Pons (tissue), 1 donor: ENCODE data around the gene UBL7.

Source experiments
- DNase-seq: peaks from one replicate; pipeline ENCODE4 v3.0.0-alpha.2; 2016; ENCODE audit warnings: low spot score

UBL7 gene

DNA sequence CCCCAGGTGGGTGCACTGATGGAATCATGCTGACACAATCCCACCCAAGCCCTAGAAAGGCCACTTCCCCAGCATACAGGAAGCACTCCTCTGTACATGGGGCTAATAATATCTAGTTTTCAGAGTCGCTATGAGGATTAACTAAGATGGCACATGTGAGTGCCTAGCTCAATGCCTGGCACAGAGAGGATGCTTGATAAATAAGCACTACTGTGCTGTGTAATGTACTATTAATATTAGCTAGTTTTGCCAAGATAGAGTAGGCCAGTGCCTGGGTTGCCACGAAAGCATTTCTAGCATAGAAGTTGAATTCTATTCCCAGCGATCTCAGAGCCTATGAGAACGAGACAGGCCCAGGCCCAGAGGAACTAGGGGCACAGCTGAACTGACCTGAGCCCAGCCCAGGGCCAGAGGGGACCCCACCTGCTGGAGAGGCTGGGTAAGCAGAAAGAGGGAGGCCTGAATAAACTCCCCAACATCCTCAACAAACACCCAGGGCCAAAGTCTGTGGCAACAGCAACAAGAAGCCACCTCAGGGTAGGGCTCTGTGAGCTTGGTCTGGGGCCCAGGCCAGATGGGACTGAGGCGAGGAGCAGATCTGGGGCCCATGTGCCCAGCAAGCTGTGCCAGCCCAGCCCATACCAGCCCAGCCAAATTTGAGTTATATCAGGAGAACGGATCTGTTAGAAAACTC, 19.6 kb downstream of the UBL7 start:
- DNase-seq = no peak

DNA sequence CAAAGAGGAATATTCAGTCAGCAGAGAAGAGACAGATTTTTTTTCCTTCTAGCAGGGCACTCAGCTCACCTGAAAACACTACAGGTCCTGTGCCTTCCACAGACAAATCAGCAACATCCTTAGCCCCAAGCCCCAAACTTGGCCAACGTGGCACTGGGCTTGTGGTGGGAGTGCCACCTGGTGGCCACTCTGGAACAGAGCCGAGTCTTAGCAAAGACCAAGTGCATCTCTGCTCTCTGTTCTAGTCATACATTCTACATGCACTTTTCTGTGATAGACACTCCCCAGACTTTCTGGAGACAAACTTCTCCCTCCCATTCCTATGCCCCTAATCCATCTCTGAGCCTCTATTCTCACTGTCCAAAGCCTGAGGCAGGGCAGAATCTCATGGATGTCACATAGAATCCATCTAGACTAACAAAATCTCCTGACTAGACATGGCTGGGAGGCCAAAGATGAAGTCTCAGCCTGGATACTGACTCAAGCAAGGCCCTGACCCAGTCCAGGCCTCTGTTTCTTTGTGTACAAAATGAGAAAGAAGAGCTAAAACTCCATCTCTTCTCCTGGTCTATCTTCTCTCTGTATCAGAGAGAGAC, 22.1 kb downstream of the UBL7 start:
- peak; percentile 86 for DNase-seq

GRCh38 chr15:74438206-74438605, 22.8 kb downstream of the UBL7 start:
- no peak for DNase-seq

DNA sequence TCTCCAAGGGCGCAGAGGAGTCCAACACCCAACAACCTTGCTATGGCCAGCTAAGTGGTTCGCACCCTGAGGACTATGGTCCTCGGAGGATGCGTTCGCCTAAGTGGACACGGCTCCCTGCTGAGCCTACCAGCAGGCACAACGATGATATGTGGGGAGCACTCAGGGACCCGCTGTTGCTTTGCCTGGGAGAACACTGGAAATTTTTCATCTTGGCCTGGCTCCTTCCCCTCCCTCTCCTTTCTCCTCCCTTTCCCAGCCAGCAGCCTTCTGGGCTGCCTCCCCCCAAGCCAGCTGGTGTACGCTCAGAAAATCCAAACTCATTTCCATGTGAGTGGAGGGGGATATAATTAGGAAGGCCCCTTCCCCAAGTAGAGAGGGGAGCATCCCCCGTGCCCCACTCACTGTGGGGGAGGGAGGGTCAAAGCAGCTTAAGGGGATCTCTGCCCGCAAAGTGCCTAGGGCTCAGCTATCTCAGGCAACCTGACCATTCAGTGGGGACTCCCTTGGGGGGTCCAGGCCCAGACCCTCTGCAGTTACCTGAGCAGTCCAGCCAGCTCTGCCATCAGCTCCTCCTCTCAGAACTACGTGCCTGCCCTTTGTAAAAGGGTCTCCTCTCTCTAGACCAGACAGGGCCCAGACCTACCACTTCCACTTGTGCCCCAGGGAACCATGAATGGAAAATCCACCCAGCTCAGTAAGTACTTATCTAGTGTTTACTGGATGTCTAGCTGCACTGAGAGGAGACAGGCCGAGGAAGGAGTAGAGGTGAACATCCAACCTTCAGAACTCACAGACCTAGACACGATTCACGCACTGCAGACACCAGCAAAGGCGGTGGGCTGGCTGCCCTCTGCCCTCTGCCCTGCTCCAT, 26.5 kb downstream of the UBL7 start:
- no peak for DNase-seq

GRCh38 chr15:74433592-74434262, 27.2 kb downstream of the UBL7 start, which contains the start of gene SEMA7A:
TSS of gene SEMA7A (minus strand) at chr15:74433958. CDS start at chr15:74433918, 40 bp downstream.
- peak; percentile 82 for DNase-seq

DNA sequence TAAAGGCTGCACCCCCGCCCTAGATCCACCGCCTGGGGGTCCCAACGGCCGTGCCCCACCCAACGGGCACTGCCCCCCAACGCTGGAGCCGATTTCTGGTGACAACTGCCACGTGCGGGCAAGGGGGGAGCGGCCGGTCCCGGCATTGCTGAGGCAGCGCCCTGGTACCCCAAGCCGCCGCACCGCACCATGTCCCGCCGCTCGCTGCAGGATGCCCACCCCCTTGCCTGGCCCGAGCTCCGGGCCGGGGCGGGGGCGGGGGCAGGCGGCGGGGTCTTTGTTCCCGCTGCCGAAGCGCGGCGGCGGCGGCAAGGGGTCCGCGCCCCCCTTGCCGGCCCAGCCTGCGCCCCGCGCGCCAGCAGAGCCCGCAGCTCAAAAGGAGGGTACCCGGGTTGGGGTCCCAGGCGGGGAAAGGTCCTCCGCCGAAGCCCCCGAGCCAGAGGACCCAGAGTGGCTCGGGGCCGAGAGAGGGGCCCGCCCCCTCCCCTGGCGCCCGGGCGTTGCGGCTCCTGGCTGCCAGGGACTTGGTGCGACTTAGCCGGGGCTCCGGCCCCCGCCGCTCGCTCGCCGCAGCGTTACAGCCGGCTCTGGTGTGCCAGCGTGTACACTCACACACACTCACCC, 27.9 kb downstream of the UBL7 start:
- DNase-seq = no peak

DNA sequence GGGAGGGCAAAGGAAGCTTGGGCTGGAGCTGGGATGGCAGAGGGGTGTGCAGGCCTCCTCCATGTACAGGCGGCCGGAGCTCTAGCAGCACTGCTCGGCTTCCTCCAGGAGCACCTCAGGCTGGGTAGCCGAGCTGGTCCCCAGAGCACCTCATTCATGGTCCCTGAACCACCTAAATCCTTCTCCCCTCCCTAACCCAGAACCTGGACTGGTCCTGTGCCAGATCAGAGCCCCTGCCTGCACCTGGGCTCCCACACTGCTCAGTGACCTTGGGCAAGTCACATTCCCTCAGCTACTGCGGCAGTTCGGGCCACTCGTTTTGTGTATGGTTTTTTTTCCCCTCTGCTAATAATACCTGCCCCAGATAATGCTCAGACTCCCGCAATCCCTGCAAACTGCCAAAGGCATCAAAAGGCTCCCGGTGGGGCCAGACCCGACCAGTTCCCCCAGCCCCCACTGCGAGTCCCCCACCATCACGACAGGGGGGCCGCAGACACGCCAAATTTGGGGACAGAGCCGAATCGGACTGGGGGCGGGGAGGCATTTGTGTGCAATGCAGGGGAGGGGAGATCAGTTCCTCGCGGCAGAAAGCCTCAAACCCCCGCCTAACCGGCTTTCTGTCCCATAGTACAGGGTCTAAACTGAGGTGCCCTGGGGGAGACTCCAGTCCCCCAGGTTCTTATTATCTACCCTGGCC, 28.5 kb downstream of the UBL7 start:
- DNase-seq = no peak

DNA sequence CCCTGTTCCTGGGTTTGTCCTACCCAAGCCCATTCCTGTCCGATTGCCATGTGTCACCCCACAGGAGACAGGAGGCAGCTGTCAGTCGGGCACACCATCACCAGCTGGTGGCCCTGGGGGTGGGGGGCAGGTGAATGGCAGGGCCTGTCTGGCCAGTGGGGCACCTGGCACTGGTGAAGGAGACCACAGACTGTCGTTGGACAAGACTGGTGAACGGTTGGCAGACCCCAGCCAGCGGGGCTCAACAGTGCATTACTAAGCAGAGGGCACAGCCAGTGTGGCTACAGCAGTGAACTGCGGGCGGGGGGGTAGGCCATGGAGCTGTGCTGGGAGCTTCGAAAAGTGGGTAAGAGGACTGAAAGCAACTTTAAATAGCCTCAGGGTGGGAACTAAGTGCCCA, 29.3 kb downstream of the UBL7 start:
- DNase-seq = no peak

GRCh38 chr15:74431116-74431515, 29.8 kb downstream of the UBL7 start:
- DNase-seq = no peak

DNA sequence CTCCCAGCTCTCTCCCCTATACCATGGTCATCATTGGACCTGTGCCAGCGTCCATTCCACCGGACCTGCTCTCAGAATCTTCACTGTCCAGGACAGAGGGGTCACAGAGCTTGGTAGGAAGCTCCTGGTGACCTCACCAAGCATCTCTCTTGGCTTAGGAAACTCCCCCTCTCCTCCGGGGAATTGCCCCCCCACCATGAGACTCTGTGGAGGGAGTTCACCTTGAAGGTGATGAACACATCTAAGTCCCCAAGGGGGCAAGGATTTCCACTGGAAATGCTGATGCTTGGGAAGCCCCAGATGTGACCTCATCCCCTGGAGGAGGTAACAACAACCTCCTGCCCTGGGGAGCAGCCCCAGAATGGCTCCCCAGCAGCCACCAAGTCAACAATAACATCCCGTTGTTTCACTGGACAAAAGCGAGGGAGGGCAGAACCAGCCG, 30.4 kb downstream of the UBL7 start:
- peak; percentile 72 for DNase-seq

GRCh38 chr15:74429781-74430400, 31.1 kb downstream of the UBL7 start:
- DNase-seq = no peak

DNA sequence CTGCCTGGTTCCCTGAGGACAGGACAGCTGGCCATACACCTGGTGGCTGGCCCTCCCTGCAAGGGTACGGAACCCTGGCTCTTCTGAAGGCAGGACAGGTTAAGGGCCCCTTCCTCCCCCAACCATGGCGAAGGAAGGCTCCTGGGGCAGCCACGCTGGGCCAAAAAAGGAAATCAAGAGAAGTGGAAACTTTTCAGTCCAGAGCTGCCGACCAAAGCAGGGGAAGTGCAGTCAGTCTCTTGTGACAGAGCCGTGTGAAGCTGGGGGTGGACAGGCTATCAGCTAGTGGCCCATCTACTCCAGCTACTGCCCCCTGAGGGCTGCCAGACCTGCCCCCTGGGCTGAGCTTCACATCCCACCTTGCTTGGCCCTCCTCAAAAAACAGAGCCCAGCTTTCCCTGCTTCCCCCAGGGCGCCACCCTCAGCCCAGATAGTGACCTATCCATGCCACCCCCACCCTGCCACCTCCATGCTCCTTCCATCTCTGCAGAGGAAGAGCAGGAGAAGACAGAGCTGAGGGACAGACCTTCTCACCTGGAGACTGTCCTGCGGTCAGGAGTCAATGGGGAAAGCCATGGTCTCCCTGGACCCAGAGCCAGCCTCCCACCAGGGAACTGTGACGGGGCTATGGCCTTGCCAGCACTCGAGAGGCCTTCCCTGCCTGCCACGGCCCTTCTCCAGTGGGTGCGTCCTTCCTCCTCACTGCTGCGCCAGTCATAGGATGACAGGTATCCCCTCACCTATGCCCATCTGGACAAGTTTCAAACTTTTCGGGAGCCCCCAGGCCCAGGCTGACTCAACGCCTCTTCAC, 31.8 kb downstream of the UBL7 start:
- DNase-seq = no peak

DNA sequence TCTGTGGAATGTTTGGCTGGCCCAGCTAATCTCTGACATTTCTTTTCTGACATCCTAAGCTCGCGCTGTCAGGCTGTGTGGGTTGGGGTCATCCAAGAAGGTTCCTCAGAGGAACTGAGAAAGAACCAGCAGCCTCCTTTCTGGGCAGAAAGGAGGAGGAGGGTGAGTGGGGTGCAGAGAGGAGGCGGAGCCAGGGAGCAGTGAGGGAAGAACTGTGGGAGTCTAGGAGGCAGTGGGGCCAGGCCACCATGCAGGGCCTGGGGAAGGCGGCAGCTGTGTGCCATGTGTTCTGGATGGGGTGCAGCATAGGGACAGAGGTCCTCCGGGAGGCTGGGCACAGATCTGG, 32.5 kb downstream of the UBL7 start:
- no peak for DNase-seq

DNA sequence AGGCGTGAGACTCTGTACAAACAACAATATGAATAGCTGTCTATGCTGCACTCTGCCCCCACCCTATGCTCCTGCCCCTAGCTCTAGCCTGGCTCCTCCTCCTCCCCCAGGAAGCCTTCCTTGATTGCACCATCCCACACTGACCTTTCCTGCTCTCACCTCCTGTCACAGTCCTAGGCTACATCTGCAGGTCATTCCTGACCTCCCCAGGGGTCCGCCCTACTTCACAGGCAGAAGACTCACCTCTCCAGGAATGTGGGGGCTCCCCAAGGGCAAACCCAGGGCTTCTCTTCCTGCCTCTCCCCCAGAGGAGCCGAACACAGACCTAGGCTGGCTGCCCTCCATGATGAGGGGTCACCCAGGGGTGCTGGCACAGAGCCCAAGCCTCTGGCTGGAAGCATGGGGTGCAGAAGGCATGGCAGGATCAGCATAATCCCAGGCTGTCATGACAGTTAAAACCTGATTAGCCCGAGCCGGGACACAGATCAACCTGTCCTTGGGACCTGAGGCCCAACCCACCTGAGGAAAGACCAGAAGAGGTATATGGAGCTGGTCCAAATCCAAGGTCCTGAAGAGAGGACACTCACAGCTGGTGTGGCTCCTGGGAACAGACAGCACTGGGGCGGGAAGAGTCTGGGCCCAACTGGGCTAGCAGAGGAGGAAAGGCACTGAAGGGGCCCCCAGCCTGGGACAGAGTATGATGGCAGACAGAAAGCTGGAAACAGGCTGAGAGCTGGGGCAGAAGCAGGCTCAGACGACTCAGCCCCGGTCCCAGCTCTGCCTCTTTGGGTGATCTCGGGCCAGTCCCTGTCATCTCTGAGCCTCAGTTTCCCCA, 33.1 kb downstream of the UBL7 start:
- no peak for DNase-seq

GRCh38 chr15:74426404-74427281, 34.3 kb downstream of the UBL7 start:
- peak; percentile 87 for DNase-seq

DNA sequence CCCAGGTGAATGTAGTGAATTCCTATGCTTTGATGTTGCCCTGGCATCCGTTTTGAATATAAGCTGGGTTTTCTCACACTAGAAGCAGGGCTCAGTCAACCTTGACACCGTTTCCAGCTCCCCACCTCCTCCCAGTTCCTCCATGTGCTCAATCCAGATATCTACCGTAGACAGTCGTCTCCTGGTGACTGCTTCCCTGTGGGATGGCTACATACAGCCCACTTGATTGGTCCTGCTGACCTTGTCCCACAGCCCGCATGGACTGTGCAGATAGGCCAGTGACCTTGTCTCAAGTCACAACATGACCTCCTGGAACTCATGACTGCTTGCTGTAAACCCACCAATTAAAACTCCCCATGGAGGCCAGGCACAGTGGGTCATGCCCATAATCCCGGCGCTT, 35.3 kb downstream of the UBL7 start:
- DNase-seq = no peak

DNA sequence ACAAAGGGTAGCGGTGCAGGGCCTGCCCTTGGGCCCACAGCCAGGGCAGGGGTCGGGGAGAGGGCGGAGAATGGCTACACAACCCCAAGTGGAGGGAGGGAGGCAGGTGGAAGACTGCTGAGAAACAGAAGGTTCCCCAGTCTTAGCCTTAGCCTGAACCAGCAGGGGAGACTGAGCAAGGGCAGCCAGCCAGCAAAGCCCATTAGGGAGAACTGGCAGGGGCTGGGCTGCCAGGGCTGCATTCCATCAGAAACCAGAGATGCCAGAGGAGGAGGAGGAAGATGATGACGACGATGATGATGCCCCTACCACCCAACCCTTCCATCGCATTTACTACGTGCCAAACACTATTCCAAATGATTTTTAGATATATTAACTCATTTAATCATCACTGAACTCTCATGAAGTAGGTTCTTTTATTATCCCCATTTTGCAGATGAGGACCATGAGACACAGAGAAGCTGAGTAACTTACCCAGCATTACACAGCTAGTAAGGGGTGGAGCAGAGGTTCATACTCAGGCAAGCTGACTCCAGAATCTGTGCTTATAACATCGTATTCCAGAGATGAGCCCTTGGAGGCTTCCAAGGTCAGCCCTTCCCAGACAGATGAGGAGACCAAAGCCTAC, 35.9 kb downstream of the UBL7 start:
- no peak for DNase-seq
